ENCODE results near the gene GPR141.

GPR141 gene

GRCh38 chr7:37683246-37684120 is at the start of gene GPR141:
GPR141 (plus strand) TSS chr7:37683766; CDS start chr7:37740394, 56,628 bp downstream.
- peak; percentile 91 for DNase-seq

- DNase-seq = peak; percentile 74
Observed at GRCh38 chr7:37635346-37635745, 48.2 kb upstream of the GPR141 start.

GRCh38 chr7:37642028-37642540 is 41.5 kb upstream of the GPR141 start:
- DNase-seq = no peak

- DNase-seq = no peak
Observed at GRCh38 chr7:37643876-37644275, 39.7 kb upstream of the GPR141 start.

GRCh38 chr7:37645282-37646050 is 38.1 kb upstream of the GPR141 start:
- DNase-seq = peak; percentile 81

GRCh38 chr7:37656913-37657530 is 26.5 kb upstream of the GPR141 start:
- no peak for DNase-seq

- no peak for DNase-seq
Observed at GRCh38 chr7:37657816-37658215, 25.8 kb upstream of the GPR141 start.

GRCh38 chr7:37659971-37660565 is 23.5 kb upstream of the GPR141 start:
- DNase-seq = no peak

GRCh38 chr7:37660614-37661013 is 23.0 kb upstream of the GPR141 start:
- no peak for DNase-seq

GRCh38 chr7:37663693-37664092 is 19.9 kb upstream of the GPR141 start:
- peak; percentile 82 for DNase-seq

- no peak for DNase-seq
Observed at GRCh38 chr7:37665352-37666022, 18.1 kb upstream of the GPR141 start.

- DNase-seq = peak; percentile 86
Observed at GRCh38 chr7:37666026-37666799, 17.4 kb upstream of the GPR141 start.

- no peak for DNase-seq
Observed at GRCh38 chr7:37669818-37670217, 13.7 kb upstream of the GPR141 start.

GRCh38 chr7:37670436-37670835 is 13.1 kb upstream of the GPR141 start:
- DNase-seq = peak; percentile 69

- DNase-seq = peak; percentile 44
Observed at GRCh38 chr7:37671876-37672275, 11.7 kb upstream of the GPR141 start.

- DNase-seq = peak; percentile 62
Observed at GRCh38 chr7:37672926-37673325, 10.6 kb upstream of the GPR141 start.

GRCh38 chr7:37673523-37673922 is 10.0 kb upstream of the GPR141 start:
- DNase-seq = no peak

GRCh38 chr7:37674531-37674930 is 9.0 kb upstream of the GPR141 start:
- DNase-seq = peak; percentile 85

GRCh38 chr7:37675749-37676148 is 7.8 kb upstream of the GPR141 start:
- peak; percentile 63 for DNase-seq

- DNase-seq = no peak
Observed at GRCh38 chr7:37684927-37685326, 1.4 kb downstream of the GPR141 start.

All from suppressor macrophage treated with lipopolysaccharide for 4 hours (primary cell).